ENCODE results near the gene OSBP2.

OSBP2 gene

DNA sequence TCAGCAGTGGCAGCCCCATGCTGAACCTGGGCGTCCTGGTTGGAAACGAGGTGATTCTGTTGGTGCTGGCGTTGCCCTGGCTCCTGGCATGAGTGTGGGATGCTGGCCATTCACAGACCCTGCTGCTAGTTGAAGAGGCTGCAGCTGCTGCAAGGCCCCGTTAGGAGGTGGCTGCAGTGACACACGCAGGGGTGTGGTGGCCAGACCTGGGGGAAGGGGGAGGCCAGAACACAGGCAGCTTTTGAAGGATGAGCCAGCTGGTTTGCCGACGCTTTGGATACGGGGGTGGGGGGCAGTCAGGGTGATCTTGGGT is 196.7 kb downstream of the OSBP2 start:
- TF ChIP-seq, protein P1, sequence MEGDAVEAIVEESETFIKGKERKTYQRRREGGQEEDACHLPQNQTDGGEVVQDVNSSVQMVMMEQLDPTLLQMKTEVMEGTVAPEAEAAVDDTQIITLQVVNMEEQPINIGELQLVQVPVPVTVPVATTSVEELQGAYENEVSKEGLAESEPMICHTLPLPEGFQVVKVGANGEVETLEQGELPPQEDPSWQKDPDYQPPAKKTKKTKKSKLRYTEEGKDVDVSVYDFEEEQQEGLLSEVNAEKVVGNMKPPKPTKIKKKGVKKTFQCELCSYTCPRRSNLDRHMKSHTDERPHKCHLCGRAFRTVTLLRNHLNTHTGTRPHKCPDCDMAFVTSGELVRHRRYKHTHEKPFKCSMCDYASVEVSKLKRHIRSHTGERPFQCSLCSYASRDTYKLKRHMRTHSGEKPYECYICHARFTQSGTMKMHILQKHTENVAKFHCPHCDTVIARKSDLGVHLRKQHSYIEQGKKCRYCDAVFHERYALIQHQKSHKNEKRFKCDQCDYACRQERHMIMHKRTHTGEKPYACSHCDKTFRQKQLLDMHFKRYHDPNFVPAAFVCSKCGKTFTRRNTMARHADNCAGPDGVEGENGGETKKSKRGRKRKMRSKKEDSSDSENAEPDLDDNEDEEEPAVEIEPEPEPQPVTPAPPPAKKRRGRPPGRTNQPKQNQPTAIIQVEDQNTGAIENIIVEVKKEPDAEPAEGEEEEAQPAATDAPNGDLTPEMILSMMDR (IDR thresholded peaks at IDR 0.05; ENCODE audit: control extremely low read depth, extremely low read depth, low read depth, missing control alignments) = no peak
- no peak for DNase-seq (ENCODE audit: extremely low spot score)
- ChIA-PET POLR2A (no interaction called here), CTCF (interaction anchor here (0.8 to 2.3 kb wide), 9 partner anchors 10 to 256 kb away, joined by 3 to 14 read pairs (median 5); partner anchors contain the start of gene SLC35E4)

DNA sequence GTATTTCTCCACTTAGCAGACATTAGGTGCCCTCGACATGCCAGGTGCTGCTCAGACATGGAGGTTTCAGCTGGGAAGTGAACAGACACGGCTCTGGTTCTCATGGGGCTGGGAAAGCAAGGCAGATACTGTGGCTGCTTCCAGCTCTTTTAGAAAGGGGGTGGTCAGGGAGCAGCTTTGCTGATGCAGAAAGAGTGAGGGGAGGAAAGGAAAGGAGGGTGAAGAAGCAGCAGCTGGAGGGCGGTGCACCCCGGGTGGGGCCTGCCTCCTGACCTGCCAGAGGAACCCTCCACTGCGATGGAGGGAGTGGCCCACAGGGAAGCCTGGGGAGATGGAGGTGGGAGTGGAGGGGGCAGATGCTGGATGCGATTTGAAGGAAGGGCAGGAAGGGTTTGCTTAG is 197.1 kb downstream of the OSBP2 start:
- TF ChIP-seq, protein P1 (IDR thresholded peaks at IDR 0.05; ENCODE audit: control extremely low read depth, extremely low read depth, low read depth, missing control alignments) = no peak
- ChIA-PET CTCF (interaction anchor here (0.7 to 2.3 kb wide), 6 partner anchors 8 to 128 kb away, joined by 3 to 14 read pairs (median 7); no protein-coding TSS in a partner anchor), POLR2A (no interaction called here)
- no peak for DNase-seq (ENCODE audit: extremely low spot score)

DNA sequence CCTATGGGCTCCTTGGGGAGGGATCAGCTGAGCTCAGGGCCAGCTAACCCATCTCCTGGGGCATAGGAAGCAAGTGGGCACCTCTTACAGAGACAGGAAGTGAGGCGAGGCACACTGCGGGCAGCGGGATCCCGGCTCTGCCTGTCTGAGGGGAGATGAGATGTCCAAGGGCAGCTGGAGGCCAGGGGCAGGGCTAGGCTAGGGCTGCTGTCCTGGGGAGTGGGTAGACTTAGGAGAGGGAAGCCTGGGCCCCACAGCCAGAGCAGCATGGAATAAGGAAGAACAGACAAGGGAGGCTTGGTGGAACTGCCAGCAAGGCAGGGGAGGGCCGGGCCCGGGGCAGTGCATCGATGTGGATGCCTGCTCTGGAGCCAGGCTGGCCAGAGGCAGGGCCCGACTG is 197.6 kb downstream of the OSBP2 start:
- TF ChIP-seq, protein P1 (IDR thresholded peaks at IDR 0.05; ENCODE audit: control extremely low read depth, extremely low read depth, low read depth, missing control alignments) = no peak

DNA sequence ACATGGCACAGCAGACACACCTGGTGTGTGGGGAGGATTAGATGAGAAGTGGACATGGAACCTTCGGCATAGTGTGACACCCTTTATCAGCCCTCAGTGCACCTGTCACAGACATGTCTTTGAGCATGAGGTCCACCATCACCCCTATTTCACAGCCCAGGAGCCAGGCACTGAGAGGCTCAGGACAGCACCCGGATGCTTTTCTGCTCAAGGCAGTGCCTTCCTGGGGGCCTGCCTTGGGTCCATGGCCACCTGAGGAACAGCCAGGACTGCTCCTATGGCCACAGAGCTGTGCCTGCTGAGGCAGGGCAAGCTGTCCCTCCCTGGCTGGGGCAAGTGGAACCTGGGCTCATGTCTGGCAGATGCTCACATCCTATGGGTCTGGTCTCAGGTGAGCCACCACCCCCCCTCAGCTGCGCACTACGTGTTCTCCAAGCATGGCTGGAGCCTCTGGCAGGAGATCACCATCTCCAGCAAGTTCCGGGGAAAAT is 198.1 kb downstream of the OSBP2 start:
- ChIA-PET CTCF (interaction anchor here (1.0 kb wide), 1 partner anchor 129 kb away, joined by 3 read pairs; no protein-coding TSS in a partner anchor), POLR2A (no interaction called here)
- DNase-seq (ENCODE audit: extremely low spot score) = no peak
- TF ChIP-seq, protein P1 (IDR thresholded peaks at IDR 0.05; ENCODE audit: control extremely low read depth, extremely low read depth, low read depth, missing control alignments) = no peak

More for the DNA sequence above, 197.6 kb downstream of the OSBP2 start:
- ChIA-PET CTCF (interaction anchor here (0.7 to 1.9 kb wide), 3 partner anchors 9 to 128 kb away, joined by 3 to 9 read pairs (median 3); no protein-coding TSS in a partner anchor), POLR2A (no interaction called here)
- DNase-seq (ENCODE audit: extremely low spot score) = no peak

DNA sequence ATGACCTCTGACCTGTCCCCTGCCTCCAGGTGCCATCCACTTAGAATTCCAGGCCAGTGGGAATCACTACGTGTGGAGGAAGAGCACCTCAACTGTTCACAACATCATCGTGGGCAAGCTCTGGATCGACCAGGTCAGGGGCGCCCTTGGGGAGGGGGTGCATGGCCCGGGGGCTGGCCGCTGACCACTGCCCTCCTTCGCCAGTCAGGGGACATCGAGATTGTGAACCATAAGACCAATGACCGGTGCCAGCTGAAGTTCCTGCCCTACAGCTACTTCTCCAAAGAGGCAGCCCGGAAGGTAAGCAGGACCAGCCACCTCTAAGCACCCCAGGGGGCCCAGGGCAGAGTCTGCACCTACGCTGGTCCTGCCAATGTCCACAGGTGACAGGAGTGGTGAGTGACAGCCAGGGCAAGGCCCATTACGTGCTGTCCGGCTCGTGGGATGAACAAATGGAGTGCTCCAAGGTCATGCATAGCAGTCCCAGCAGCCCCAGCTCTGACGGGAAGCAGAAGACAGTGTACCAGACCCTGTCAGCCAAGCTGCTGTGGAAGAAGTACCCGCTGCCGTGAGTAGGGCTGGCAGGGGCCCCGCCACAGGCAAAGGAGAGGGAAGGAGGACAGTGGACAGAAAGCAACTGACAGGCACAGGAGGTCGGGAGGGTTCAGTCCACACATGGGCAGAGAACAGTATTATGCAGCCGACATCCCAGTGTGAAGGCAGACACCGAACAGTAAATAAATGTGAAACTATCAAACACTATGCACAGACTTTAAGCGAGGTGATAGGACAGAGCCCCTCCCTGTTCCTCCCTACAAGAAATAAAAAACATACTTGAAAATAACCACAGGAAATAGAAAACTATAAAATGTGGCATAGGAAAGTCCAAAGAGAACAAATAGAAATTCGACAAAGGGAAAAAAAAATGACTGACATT is 199.0 kb downstream of the OSBP2 start:
- TF ChIP-seq, protein P1 (IDR thresholded peaks at IDR 0.05; ENCODE audit: control extremely low read depth, extremely low read depth, low read depth, missing control alignments) = no peak
- ChIA-PET CTCF (interaction anchor here (0.8 kb wide), 1 partner anchor 26 kb away, joined by 3 read pairs; no protein-coding TSS in a partner anchor), POLR2A (no interaction called here)
- DNase-seq (ENCODE audit: extremely low spot score) = no peak

DNA sequence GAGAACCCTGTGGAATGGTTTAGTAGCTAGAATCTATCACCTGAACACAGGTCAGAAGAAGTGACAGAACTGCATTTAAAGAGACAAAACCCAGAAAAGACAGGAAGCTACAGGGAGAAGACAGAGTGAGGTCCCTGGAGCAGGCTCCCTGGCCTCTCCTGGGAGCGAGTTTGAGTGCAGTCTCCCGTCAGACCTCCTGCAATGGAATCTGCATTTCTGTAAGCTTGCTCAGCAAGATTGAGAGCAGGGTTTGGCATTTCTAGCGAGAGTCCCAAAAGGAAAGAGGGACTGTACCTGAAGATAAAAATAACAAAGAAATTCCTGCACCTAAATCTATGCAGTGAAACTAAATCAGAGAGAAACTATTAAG is 199.7 kb downstream of the OSBP2 start:
- no peak for DNase-seq (ENCODE audit: extremely low spot score)
- TF ChIP-seq, protein P1 (IDR thresholded peaks at IDR 0.05; ENCODE audit: control extremely low read depth, extremely low read depth, low read depth, missing control alignments) = no peak
- CTCF ChIA-PET = interaction anchor here (0.8 to 1.3 kb wide), 5 partner anchors 9 to 259 kb away, joined by 3 to 5 read pairs (median 3); partner anchors contain the start of gene SLC35E4
- POLR2A ChIA-PET = no interaction called here

Measured in GM10248 (cell line).